SK-N-SH treated with all-trans-retinoic acid at 6 μM for 48 hours (cell line): Measurements from ENCODE around the gene KCNMA1.

Experiments
- ATAC-seq: fragments of 200-7000 bp; cut with Tn5 transposase; 3 replicates; pipeline ENCODE4 v1.9.1; 2020; ENCODE audit warnings: mild to moderate bottlenecking, moderate library complexity
- CSDC2 ChIP-seq: fragments of 250-450 bp; sonication (Bioruptor Pico); IDR thresholded peaks from 2 replicates; pipeline ENCODE4 v1.5.0; 2020; ENCODE audit warnings: mild to moderate bottlenecking, moderate library complexity
- PPARA ChIP-seq: fragments of 250-450 bp; sonication (Bioruptor Pico); IDR thresholded peaks from 2 replicates; pipeline ENCODE4 v1.5.0; 2020; ENCODE audit warnings: mild to moderate bottlenecking, borderline replicate concordance
- SNAI2 ChIP-seq: fragments of 250-450 bp; sonication (Bioruptor Pico); IDR thresholded peaks from 2 replicates; pipeline ENCODE4 v1.5.0; 2020; ENCODE audit warnings: mild to moderate bottlenecking, moderate library complexity
- TCF4 ChIP-seq: fragments of 250-450 bp; sonication (Bioruptor Pico); IDR thresholded peaks from 2 replicates; pipeline ENCODE4 v1.8.0; 2021; ENCODE audit warnings: mild to moderate bottlenecking, moderate library complexity, borderline replicate concordance
- TOX ChIP-seq: fragments of 250-450 bp; sonication (Bioruptor Pico); IDR thresholded peaks from 2 replicates; pipeline ENCODE4 v1.8.0; 2021; ENCODE audit warnings: mild to moderate bottlenecking, moderate library complexity, borderline replicate concordance
- ZC3H10 ChIP-seq: fragments of 250-450 bp; sonication (Bioruptor Pico); IDR thresholded peaks from 2 replicates; pipeline ENCODE4 v1.5.1; 2021; ENCODE audit warnings: mild to moderate bottlenecking, moderate library complexity
- ZFP3 ChIP-seq: fragments of 250-450 bp; sonication (Bioruptor Pico); IDR thresholded peaks from 2 replicates; pipeline ENCODE4 v1.5.0; 2020; ENCODE audit warnings: mild to moderate bottlenecking, moderate library complexity
- ZNF565 ChIP-seq: fragments of 450-650 bp; formaldehyde crosslinking; conservative IDR thresholded peaks from 2 replicates; pipeline ENCODE4 v1.5.0; 2020; ENCODE audit warnings: low read depth, mild to moderate bottlenecking, moderate library complexity
- ZNF70 ChIP-seq: fragments of 450-650 bp; formaldehyde crosslinking; IDR thresholded peaks from 2 replicates; pipeline ENCODE4 v1.5.0; 2020; ENCODE audit warnings: mild to moderate bottlenecking, moderate library complexity
- ZNF8 ChIP-seq: fragments of 450-650 bp; formaldehyde crosslinking; IDR thresholded peaks from 2 replicates; pipeline ENCODE4 v1.5.0; 2020; ENCODE audit warnings: mild to moderate bottlenecking, moderate library complexity
- TF ChIP-seq, protein P1 (sequence below): fragments of 250-450 bp; sonication (Bioruptor Pico); IDR thresholded peaks from 2 replicates; pipeline ENCODE4 v1.5.1; 2020; ENCODE audit warnings: low read depth, mild to moderate bottlenecking, moderate library complexity
- TF ChIP-seq, protein P2 (sequence below): fragments of 250-450 bp; sonication (Bioruptor Pico); IDR thresholded peaks from 2 replicates; pipeline ENCODE4 v1.5.0; 2020; ENCODE audit warnings: mild to moderate bottlenecking, moderate library complexity
- TF ChIP-seq, protein P3 (sequence below): fragments of 250-450 bp; sonication (Bioruptor Pico); IDR thresholded peaks from 2 replicates; pipeline ENCODE4 v1.8.0; 2021; ENCODE audit warnings: low read depth, mild to moderate bottlenecking, moderate library complexity, borderline replicate concordance
- TF ChIP-seq, protein P4 (sequence below): fragments of 250-450 bp; sonication (Bioruptor Pico); IDR thresholded peaks from 2 replicates; pipeline ENCODE4 v1.8.0; 2020; ENCODE audit warnings: mild to moderate bottlenecking, moderate library complexity, borderline replicate concordance
- TF ChIP-seq, protein P5 (sequence below): fragments of 250-450 bp; sonication (Bioruptor Pico); IDR thresholded peaks from 2 replicates; pipeline ENCODE4 v1.5.1; 2021; ENCODE audit warnings: mild to moderate bottlenecking, moderate library complexity

KCNMA1 gene

DNA sequence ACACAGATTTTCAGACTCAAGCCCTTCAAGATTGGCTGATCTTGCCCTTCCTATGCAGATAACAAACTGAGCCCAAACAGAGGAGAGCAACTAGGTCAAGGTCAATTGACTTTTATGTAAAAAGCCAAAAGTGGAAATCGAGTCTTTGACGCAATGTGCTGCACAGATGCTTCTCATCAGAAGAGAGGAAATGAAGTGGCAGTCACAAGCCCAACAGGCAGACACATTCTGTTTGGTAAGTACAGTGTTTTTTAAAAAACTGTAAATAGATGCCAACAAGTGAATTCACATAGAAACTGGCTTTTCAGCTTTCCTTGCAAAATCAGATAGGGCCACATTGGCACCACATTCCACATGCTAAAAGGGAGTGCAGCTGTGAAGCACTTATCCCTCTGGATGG, 606.6 kb downstream of the KCNMA1 start:
- ATAC-seq = no peak
- TF ChIP-seq PPARA (CRISPR knock-in tag) (no peak), ZC3H10 (CRISPR knock-in tag) (no peak)
- TF ChIP-seq, protein P1, sequence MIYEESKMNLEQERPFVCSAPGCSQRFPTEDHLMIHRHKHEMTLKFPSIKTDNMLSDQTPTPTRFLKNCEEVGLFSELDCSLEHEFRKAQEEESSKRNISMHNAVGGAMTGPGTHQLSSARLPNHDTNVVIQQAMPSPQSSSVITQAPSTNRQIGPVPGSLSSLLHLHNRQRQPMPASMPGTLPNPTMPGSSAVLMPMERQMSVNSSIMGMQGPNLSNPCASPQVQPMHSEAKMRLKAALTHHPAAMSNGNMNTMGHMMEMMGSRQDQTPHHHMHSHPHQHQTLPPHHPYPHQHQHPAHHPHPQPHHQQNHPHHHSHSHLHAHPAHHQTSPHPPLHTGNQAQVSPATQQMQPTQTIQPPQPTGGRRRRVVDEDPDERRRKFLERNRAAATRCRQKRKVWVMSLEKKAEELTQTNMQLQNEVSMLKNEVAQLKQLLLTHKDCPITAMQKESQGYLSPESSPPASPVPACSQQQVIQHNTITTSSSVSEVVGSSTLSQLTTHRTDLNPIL = no peak
- TF ChIP-seq, protein P2, sequence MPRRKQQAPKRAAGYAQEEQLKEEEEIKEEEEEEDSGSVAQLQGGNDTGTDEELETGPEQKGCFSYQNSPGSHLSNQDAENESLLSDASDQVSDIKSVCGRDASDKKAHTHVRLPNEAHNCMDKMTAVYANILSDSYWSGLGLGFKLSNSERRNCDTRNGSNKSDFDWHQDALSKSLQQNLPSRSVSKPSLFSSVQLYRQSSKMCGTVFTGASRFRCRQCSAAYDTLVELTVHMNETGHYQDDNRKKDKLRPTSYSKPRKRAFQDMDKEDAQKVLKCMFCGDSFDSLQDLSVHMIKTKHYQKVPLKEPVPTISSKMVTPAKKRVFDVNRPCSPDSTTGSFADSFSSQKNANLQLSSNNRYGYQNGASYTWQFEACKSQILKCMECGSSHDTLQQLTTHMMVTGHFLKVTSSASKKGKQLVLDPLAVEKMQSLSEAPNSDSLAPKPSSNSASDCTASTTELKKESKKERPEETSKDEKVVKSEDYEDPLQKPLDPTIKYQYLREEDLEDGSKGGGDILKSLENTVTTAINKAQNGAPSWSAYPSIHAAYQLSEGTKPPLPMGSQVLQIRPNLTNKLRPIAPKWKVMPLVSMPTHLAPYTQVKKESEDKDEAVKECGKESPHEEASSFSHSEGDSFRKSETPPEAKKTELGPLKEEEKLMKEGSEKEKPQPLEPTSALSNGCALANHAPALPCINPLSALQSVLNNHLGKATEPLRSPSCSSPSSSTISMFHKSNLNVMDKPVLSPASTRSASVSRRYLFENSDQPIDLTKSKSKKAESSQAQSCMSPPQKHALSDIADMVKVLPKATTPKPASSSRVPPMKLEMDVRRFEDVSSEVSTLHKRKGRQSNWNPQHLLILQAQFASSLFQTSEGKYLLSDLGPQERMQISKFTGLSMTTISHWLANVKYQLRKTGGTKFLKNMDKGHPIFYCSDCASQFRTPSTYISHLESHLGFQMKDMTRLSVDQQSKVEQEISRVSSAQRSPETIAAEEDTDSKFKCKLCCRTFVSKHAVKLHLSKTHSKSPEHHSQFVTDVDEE (CRISPR knock-in tag) = no peak

DNA sequence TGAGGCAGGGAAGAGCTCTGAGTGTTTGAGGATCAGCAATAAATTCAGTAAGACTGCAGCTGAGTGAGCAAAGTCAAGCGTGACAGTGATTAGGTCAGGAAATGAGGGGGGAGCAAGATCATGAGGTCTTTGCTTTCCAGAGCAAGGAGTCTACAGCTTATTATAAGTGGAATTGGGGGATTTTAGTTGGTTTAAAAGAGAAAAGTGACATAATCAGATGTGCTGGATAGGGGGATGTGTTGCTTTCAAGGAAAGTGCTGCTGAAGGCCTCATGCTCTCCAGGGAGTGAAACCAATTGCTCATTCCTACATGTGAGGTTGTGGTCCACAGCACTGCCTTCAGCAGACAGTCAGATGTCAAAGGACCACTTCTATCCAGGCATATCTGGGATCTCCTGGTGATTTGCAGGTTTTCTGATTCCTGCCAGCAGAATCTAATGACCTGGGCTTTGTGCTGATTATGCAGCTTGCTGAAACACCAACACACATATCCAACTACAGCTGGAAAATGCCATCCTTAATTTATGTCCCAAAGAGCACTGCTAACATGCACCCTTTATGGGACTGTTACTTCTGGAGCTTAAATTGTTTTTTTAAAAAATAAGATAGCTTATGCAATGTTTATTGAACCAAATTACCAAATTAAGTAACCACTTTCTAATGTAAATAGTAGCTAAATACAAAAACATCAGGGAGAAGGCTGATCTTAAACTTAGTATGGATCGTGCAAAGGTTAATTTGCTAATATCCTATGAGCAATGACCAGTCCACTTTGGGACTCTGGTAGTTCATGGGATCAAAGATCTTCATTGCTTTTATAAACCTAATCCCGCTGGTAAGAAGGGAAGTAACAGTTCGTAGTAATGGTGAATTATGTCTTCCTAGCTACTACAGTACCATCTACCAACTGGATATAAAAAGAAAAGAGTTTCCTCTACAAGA, 607.6 kb downstream of the KCNMA1 start:
- no peak for ATAC-seq
- no peak for TF ChIP-seq TCF4 (CRISPR knock-in tag)
- TF ChIP-seq, protein P3, sequence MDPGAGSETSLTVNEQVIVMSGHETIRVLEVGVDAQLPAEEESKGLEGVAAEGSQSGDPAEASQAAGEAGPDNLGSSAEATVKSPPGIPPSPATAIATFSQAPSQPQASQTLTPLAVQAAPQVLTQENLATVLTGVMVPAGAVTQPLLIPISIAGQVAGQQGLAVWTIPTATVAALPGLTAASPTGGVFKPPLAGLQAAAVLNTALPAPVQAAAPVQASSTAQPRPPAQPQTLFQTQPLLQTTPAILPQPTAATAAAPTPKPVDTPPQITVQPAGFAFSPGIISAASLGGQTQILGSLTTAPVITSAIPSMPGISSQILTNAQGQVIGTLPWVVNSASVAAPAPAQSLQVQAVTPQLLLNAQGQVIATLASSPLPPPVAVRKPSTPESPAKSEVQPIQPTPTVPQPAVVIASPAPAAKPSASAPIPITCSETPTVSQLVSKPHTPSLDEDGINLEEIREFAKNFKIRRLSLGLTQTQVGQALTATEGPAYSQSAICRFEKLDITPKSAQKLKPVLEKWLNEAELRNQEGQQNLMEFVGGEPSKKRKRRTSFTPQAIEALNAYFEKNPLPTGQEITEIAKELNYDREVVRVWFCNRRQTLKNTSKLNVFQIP (CRISPR knock-in tag) = no peak
- no peak for TF ChIP-seq TOX (CRISPR knock-in tag)
- TF ChIP-seq, protein P4, sequence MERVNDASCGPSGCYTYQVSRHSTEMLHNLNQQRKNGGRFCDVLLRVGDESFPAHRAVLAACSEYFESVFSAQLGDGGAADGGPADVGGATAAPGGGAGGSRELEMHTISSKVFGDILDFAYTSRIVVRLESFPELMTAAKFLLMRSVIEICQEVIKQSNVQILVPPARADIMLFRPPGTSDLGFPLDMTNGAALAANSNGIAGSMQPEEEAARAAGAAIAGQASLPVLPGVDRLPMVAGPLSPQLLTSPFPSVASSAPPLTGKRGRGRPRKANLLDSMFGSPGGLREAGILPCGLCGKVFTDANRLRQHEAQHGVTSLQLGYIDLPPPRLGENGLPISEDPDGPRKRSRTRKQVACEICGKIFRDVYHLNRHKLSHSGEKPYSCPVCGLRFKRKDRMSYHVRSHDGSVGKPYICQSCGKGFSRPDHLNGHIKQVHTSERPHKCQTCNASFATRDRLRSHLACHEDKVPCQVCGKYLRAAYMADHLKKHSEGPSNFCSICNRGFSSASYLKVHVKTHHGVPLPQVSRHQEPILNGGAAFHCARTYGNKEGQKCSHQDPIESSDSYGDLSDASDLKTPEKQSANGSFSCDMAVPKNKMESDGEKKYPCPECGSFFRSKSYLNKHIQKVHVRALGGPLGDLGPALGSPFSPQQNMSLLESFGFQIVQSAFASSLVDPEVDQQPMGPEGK (CRISPR knock-in tag) = no peak
- TF ChIP-seq ZNF70 (CRISPR knock-in tag) = no peak
- no peak for TF ChIP-seq CSDC2
- TF ChIP-seq SNAI2 (CRISPR knock-in tag) = no peak

DNA sequence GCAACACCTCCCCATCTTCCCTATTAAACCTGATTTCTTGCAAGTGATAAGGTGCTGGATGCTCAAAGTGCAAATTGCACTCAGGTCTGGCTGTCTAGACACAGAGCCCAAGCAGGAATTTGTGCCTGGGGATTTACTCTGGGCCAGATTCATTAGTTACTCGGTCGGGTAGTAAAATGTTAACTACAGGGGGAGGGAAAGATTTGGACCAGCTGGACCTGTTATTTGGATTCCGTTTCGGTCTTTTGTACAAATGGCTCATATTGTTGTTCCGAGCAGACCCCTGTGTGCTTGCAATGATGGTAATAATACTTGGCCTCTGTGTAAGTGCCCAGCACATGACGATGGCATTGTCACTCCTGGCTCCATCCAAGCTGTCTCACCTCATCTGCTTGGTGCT, 609.6 kb downstream of the KCNMA1 start:
- no peak for ATAC-seq
- TF ChIP-seq ZNF565 = no peak
- TF ChIP-seq TCF4 (CRISPR knock-in tag) = no peak
- no peak for TF ChIP-seq ZC3H10 (CRISPR knock-in tag)
- TF ChIP-seq TOX (CRISPR knock-in tag) = no peak
- TF ChIP-seq, protein P1 = no peak
- TF ChIP-seq, protein P2 (CRISPR knock-in tag) = no peak
- no peak for TF ChIP-seq ZFP3
- TF ChIP-seq ZNF8 (CRISPR knock-in tag) = no peak
- TF ChIP-seq, protein P3 (CRISPR knock-in tag) = no peak
- TF ChIP-seq, protein P5, sequence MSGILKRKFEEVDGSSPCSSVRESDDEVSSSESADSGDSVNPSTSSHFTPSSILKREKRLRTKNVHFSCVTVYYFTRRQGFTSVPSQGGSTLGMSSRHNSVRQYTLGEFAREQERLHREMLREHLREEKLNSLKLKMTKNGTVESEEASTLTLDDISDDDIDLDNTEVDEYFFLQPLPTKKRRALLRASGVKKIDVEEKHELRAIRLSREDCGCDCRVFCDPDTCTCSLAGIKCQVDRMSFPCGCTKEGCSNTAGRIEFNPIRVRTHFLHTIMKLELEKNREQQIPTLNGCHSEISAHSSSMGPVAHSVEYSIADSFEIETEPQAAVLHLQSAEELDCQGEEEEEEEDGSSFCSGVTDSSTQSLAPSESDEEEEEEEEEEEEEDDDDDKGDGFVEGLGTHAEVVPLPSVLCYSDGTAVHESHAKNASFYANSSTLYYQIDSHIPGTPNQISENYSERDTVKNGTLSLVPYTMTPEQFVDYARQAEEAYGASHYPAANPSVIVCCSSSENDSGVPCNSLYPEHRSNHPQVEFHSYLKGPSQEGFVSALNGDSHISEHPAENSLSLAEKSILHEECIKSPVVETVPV = no peak
